ENCODE data around the gene VASH1.

VASH1 gene

DNA sequence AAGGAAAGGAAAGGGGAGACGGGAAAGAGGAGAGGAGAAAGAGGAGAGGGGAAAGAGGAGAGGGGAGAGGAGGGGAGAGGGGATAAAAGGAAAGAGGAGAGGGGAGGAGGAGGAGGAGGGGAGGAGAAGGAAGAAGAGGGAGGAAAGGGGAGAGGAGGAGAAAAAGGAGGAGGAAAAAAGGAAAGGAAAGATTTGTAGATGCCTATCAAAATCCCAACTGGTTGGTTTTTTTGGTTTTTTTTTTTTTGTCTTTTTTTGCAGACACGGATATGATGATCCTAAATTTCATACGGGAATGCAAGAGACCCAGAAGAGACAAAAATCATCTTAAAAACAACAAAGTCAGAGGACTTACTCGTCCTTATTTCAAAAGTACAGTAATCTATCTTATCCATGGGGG, 32.1 kb downstream of the VASH1 start:
- H4K20me1 ChIP-seq (ENCODE audit: insufficient read depth, low read length, poor library complexity, severe bottlenecking), result no peaks in the 10 kb centered on the region
- H3K4me3 ChIP-seq (ENCODE audit: low read length, poor library complexity, severe bottlenecking), result no peak overlapping the region
- H3K27me3 ChIP-seq (ENCODE audit: insufficient read depth, low read length, poor library complexity, severe bottlenecking), result no peaks in the 10 kb centered on the region
- no peaks in the 10 kb centered on the region for H3K79me2 ChIP-seq (ENCODE audit: insufficient read depth, low read length)
- no peak overlapping the region for H3K4me2 ChIP-seq (ENCODE audit: low read depth, low read length, poor library complexity, severe bottlenecking)
- H3K36me3 ChIP-seq (ENCODE audit: insufficient read depth, low read length), result peaks cover 27% of the 10 kb centered on the region; the same call in 1 of the 2 replicates
- no peaks in the 10 kb centered on the region for H3K9me3 ChIP-seq (ENCODE audit: insufficient read depth, low read depth, low read length)
- TF ChIP-seq, protein P1, sequence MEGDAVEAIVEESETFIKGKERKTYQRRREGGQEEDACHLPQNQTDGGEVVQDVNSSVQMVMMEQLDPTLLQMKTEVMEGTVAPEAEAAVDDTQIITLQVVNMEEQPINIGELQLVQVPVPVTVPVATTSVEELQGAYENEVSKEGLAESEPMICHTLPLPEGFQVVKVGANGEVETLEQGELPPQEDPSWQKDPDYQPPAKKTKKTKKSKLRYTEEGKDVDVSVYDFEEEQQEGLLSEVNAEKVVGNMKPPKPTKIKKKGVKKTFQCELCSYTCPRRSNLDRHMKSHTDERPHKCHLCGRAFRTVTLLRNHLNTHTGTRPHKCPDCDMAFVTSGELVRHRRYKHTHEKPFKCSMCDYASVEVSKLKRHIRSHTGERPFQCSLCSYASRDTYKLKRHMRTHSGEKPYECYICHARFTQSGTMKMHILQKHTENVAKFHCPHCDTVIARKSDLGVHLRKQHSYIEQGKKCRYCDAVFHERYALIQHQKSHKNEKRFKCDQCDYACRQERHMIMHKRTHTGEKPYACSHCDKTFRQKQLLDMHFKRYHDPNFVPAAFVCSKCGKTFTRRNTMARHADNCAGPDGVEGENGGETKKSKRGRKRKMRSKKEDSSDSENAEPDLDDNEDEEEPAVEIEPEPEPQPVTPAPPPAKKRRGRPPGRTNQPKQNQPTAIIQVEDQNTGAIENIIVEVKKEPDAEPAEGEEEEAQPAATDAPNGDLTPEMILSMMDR (conservative IDR thresholded peaks at IDR 0.05; ENCODE audit: low read length), result no peak
- no peak for TF ChIP-seq EZH2phosphoT487 (IDR thresholded peaks at IDR 0.05; ENCODE audit: borderline replicate concordance)
- H3F3A ChIP-seq (ENCODE audit: low read depth), result no peaks in the 10 kb centered on the region
- no peak overlapping the region for H2AFZ ChIP-seq (ENCODE audit: low read length)
- H3K4me1 ChIP-seq (ENCODE audit: insufficient read depth, low read length, poor library complexity, severe bottlenecking), result no peaks in the 10 kb centered on the region
- H3K9me2 ChIP-seq (replicated peaks; ENCODE audit: low read depth, low read length), result no peaks in the 10 kb centered on the region
- no peak overlapping the region for H3K9ac ChIP-seq (ENCODE audit: low read depth, low read length, poor library complexity, severe bottlenecking)

DNA sequence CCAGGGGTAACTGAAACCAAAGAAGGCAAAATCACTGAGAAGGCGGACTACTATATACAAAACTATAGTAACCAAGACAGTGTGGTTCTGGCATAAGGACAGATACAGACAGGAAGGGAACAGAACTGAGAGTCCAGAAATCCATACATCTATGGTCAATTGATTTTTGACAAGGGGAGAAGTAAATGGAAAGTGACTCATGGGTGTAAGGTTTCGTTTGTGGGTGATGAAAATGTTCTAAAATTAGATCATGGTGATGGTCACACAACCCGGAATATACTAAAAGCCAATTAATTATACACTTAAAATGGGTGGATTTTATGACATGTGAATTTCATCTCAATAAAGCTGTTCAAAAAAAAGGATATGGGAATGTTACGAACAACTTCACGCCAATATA, 32.7 kb downstream of the VASH1 start:
- no peak overlapping the region for H2AFZ ChIP-seq (ENCODE audit: low read length)
- no peaks in the 10 kb centered on the region for H3K9me3 ChIP-seq (ENCODE audit: insufficient read depth, low read depth, low read length)
- peaks cover 23% of the 10 kb centered on the region; the same call in 1 of the 2 replicates for H3K36me3 ChIP-seq (ENCODE audit: insufficient read depth, low read length)
- no peaks in the 10 kb centered on the region for H3K9me2 ChIP-seq (replicated peaks; ENCODE audit: low read depth, low read length)
- no peaks in the 10 kb centered on the region for H3K4me1 ChIP-seq (ENCODE audit: insufficient read depth, low read length, poor library complexity, severe bottlenecking)
- no peak overlapping the region for H3K9ac ChIP-seq (ENCODE audit: low read depth, low read length, poor library complexity, severe bottlenecking)
- H3K27me3 ChIP-seq (ENCODE audit: insufficient read depth, low read length, poor library complexity, severe bottlenecking), result no peaks in the 10 kb centered on the region
- no peaks in the 10 kb centered on the region for H3K79me2 ChIP-seq (ENCODE audit: insufficient read depth, low read length)
- no peaks in the 10 kb centered on the region for H4K20me1 ChIP-seq (ENCODE audit: insufficient read depth, low read length, poor library complexity, severe bottlenecking)
- no peak for TF ChIP-seq EZH2phosphoT487 (IDR thresholded peaks at IDR 0.05; ENCODE audit: borderline replicate concordance)
- TF ChIP-seq, protein P1 (conservative IDR thresholded peaks at IDR 0.05; ENCODE audit: low read length), result no peak
- no peaks in the 10 kb centered on the region for H3F3A ChIP-seq (ENCODE audit: low read depth)
- H3K4me3 ChIP-seq (ENCODE audit: low read length, poor library complexity, severe bottlenecking), result no peak overlapping the region
- H3K4me2 ChIP-seq (ENCODE audit: low read depth, low read length, poor library complexity, severe bottlenecking), result no peak overlapping the region

DNA sequence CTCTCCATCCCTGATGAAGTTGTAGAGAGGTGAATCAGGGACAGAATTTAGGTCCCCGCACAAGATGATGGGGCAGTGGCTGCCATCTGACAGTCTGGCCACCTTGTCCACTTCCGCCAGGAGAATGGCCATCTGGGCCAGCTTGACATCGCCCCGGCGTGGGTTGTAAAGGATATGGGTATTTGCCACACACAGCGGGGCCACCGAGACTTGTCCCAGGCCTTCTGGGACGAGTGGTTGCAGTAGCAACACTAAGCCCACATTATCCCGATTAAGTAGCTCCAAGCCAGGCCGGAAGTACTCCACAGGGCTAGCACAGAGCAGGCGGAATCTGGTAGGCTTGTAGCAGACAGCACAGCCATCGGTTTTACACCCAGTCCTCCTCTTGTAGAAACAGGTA, 45.2 kb downstream of the VASH1 start:
- Histone ChIP-seq H3K79me2 (ENCODE audit: insufficient read depth, low read length) (no peaks in the 10 kb centered on the region; the same call in 1 of the 2 replicates), H3K9me3 (ENCODE audit: insufficient read depth, low read depth, low read length) (no peaks in the 10 kb centered on the region), H3F3A (ENCODE audit: low read depth) (no peaks in the 10 kb centered on the region), H3K27me3 (ENCODE audit: insufficient read depth, low read length, poor library complexity, severe bottlenecking) (no peaks in the 10 kb centered on the region), H2AFZ (ENCODE audit: low read length) (no peak overlapping the region), H3K36me3 (ENCODE audit: insufficient read depth, low read length) (peaks cover 7% of the 10 kb centered on the region; the same call in 1 of the 2 replicates), H4K20me1 (ENCODE audit: insufficient read depth, low read length, poor library complexity, severe bottlenecking) (no peaks in the 10 kb centered on the region), H3K9me2 (replicated peaks; ENCODE audit: low read depth, low read length) (no peaks in the 10 kb centered on the region), H3K9ac (ENCODE audit: low read depth, low read length, poor library complexity, severe bottlenecking) (no peak overlapping the region), H3K4me2 (ENCODE audit: low read depth, low read length, poor library complexity, severe bottlenecking) (no peak overlapping the region), H3K4me1 (ENCODE audit: insufficient read depth, low read length, poor library complexity, severe bottlenecking) (peaks cover 8% of the 10 kb centered on the region), H3K4me3 (ENCODE audit: low read length, poor library complexity, severe bottlenecking) (no peak overlapping the region)
- TF ChIP-seq, protein P1 (conservative IDR thresholded peaks at IDR 0.05; ENCODE audit: low read length), result no peak
- no peak for TF ChIP-seq EZH2phosphoT487 (IDR thresholded peaks at IDR 0.05; ENCODE audit: borderline replicate concordance)
